ENCODE results near the gene USP47. TPM values are rescaled to one million over a fixed set of nuclear protein-coding genes. Genes with fewer than 3 reads are reported as not detected.
"Not testable (repeated sequence)": the region's sequence is repeated elsewhere in the genome, so short reads cannot be mapped to it uniquely, and the experiment has no call there.

The USP47 gene
- total RNA-seq, 1 donor from 2014 or later: 48.1 TPM

DNA sequence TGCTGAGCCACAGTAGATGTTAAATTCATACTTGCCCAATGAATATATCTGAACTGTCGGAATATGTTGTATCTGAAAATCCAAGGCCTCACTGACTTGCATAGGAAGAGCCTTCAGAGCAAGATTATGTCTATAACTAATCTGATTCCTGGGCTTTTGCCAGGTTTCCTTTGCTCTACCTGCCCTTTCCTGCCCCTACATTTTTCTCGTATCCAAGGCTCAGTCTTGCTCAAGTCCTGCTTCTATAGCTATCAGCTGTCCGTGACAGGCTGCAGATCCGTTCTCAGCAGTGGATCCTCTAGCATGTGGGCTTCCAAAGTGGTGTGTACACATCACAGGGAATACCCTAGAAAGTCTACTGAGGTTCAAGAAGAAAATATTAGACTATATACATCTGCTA lies 18.8 kb upstream of the USP47 start:
- H3K4me3 ChIP-seq: no peak overlapping the region
- TF ChIP-seq, protein P1, sequence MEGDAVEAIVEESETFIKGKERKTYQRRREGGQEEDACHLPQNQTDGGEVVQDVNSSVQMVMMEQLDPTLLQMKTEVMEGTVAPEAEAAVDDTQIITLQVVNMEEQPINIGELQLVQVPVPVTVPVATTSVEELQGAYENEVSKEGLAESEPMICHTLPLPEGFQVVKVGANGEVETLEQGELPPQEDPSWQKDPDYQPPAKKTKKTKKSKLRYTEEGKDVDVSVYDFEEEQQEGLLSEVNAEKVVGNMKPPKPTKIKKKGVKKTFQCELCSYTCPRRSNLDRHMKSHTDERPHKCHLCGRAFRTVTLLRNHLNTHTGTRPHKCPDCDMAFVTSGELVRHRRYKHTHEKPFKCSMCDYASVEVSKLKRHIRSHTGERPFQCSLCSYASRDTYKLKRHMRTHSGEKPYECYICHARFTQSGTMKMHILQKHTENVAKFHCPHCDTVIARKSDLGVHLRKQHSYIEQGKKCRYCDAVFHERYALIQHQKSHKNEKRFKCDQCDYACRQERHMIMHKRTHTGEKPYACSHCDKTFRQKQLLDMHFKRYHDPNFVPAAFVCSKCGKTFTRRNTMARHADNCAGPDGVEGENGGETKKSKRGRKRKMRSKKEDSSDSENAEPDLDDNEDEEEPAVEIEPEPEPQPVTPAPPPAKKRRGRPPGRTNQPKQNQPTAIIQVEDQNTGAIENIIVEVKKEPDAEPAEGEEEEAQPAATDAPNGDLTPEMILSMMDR (IDR thresholded peaks at IDR 0.05): no peak

DNA sequence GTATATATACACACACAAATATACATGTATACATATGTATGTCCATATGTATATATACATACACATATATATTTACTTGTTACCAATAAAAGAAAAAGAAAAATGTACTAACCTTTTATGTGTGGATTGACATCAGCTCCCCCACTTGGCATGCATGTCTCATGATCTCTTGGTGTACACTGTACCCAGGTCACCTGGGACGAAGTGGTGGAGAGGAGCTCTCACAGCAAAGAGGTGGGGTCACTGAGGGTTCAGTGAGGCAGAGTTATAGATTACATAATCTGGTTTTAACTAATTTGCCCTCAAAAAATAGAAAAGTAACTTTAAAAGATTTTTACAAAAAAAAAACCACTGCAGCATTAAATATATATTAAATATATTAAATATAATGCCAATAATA lies 15.5 kb upstream of the USP47 start:
- TF ChIP-seq, protein P1 (IDR thresholded peaks at IDR 0.05): no peak

More for the DNA sequence above, 18.8 kb upstream of the USP47 start:
- ATAC-seq (no peak), DNase-seq (no peak)
- H3K4me1 ChIP-seq: no peaks in the 10 kb centered on the region
- H3K27me3 ChIP-seq: no peaks in the 10 kb centered on the region
- no peaks in the 10 kb centered on the region for H3K9me3 ChIP-seq
- intact Hi-C loops (cut with DNase I): no loop called here
- H3K27ac ChIP-seq: no peak overlapping the region
- H3K36me3 ChIP-seq: no peaks in the 10 kb centered on the region

DNA sequence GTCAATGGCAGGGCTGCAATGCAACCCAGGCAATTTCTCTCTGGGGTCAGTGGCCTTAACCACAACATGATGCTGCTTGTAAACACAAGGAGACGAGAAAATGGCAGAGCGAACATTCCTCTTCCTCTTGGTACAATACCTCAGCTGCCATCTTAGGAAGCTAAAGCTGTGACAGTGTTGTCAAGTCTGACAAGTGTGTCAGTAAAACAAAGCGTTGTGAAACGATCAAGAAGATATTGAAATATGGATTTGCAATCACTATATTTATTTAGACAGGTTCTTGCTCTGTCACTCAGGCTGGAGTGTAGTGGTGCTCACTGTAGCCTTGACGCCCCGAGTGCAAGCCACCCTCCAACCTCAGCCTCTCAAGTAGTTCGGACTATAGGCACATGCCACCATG lies 14.5 kb upstream of the USP47 start:
- no peak for ATAC-seq
- no peak overlapping the region for H3K27ac ChIP-seq
- H3K4me3 ChIP-seq: no peak overlapping the region
- intact Hi-C loops (cut with DNase I): no loop called here
- no peaks in the 10 kb centered on the region for H3K4me1 ChIP-seq
- no peaks in the 10 kb centered on the region for H3K27me3 ChIP-seq
- TF ChIP-seq, protein P1 (IDR thresholded peaks at IDR 0.05): no peak
- no peaks in the 10 kb centered on the region for H3K9me3 ChIP-seq
- H3K36me3 ChIP-seq: no peaks in the 10 kb centered on the region
- no peak for DNase-seq

More for the DNA sequence above, 15.5 kb upstream of the USP47 start:
- Histone ChIP-seq H3K36me3 (no peaks in the 10 kb centered on the region), H3K4me1 (no peaks in the 10 kb centered on the region), H3K4me3 (no peak overlapping the region), H3K27me3 (no peaks in the 10 kb centered on the region), H3K27ac (no peak overlapping the region), H3K9me3 (no peaks in the 10 kb centered on the region)
- DNase-seq (no peak), ATAC-seq (no peak)
- intact Hi-C loops (cut with DNase I): no loop called here

DNA sequence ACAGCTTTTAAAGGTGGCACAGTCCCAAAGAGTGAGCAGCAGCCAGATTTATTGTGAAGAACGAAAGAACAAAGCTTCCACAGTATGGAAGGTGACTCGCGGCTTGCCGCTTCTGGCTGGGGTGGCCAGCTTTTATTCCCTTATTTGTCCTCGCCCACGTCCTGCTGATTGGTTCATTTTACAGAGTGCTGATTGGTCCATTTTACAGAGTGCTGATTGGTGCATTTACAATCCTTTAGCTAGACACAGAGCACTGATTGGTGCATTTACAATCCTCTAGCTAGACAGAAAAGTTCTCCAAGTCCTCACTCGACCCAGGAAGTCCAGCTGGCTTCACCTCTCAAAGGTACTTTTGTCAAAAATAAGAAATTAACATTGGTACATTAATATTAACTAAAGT lies 10.4 kb upstream of the USP47 start:
- H3K27me3 ChIP-seq; H3K36me3 ChIP-seq; H3K27ac ChIP-seq; ATAC-seq; H3K9me3 ChIP-seq; DNase-seq; H3K4me1 ChIP-seq; intact Hi-C loops (cut with DNase I); H3K4me3 ChIP-seq: not testable (repeated sequence)

DNA sequence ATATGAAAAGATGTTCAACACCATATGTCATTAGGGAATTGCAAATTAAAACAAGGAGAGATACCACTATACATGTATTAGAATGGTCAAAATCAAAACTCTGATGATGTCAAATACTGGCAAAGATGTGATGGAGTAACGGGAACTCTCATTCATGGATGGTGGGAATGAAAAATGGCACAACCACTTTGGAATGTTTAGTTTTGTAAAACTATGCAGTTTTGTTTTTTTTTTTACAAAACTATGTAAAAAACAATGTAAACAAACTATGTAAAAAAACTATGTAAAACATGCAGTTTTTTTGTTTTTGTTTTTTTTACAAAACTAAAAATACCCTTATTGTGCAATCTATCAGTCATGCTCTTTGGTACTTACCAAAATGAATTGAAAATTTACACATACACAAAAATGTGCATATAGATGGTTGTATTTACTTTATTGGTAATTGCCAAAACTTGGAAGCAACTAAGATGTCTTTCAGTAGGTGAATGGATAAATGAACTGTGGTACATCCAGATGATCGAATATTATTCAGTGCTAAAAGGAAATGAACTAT lies 5.0 kb upstream of the USP47 start:
- DNase-seq (no peak), ATAC-seq (no peak)
- intact Hi-C loops (cut with DNase I): no loop called here
- Histone ChIP-seq H3K27me3 (no peaks in the 10 kb centered on the region), H3K9me3 (no peaks in the 10 kb centered on the region), H3K4me1 (peaks cover 3% of the 10 kb centered on the region), H3K4me3 (no peak overlapping the region), H3K36me3 (no peaks in the 10 kb centered on the region), H3K27ac (no peak overlapping the region)
- TF ChIP-seq, protein P1 (IDR thresholded peaks at IDR 0.05): no peak

DNA sequence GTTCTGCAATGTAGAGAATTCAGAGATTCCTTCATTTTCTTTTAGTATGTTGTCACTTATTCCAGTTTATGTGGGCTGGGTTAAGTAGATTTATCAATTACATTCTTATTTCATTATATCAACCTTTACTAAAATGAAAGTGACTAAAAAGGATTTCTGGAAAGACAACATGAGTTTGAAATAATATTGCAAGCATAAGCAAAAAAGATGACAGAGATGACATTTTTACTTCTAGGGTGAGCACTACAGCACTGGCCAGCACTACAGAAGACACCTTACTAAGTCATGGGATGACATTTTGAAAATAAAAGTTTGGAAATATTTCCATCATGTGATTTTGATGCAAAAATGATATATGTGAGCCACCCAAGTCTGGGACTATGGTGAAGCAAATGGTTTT lies 2.1 kb upstream of the USP47 start:
- Histone ChIP-seq H3K27me3 (no peaks in the 10 kb centered on the region), H3K9me3 (no peaks in the 10 kb centered on the region), H3K4me1 (peaks cover 14% of the 10 kb centered on the region), H3K36me3 (no peaks in the 10 kb centered on the region), H3K4me3 (no peak overlapping the region), H3K27ac (no peak overlapping the region)
- DNase-seq (no peak), ATAC-seq (no peak)
- intact Hi-C loops (cut with DNase I): no loop called here
- TF ChIP-seq, protein P1 (IDR thresholded peaks at IDR 0.05): no peak

Data from upper lobe of right lung (tissue), 1 donor.